HG03039 (cell line): Measurements from ENCODE around the gene TTC39C.

Source experiments
- ATAC-seq: cut with Tn5 transposase; IDR thresholded peaks from one replicate; pipeline ENCODE4 v1.9.1; 2021; ENCODE audit warnings: mild to moderate bottlenecking, moderate library complexity; ENCODE audit not compliant: unreplicated experiment

Gene TTC39C

GRCh38 chr18:24177499-24178133 lies 163.1 kb downstream of the TTC39C start:
- ATAC-seq, result no peak

GRCh38 chr18:24180048-24180447 lies 165.5 kb downstream of the TTC39C start:
- ATAC-seq, result no peak

GRCh38 chr18:24181806-24182205 lies 167.3 kb downstream of the TTC39C start:
- no peak for ATAC-seq
